HepG2 (cell line): ENCODE measurements around the gene CHN2.

Experiments
- EP300 ChIP-seq, 3 experiments: sonication (generic) in 1 of 3; formaldehyde crosslinking in 1 of 3; IDR thresholded peaks; 2 replicates each; pipeline versions ENCODE4 v1.5.1 to v1.6.1; 2011 to 2020; ENCODE audit warnings: low read depth in 2 of 3, low read length in 2 of 3, borderline replicate concordance in 1 of 3, improper control_type of control experiment in 1 of 3, mild to moderate bottlenecking in 1 of 3, missing genetic modification reagents in 1 of 3, moderate library complexity in 1 of 3
- HNRNPLL ChIP-seq: fragments of 200-400 bp; formaldehyde crosslinking; IDR thresholded peaks from 2 replicates; pipeline ENCODE4 v1.6.1; 2017; ENCODE audit warnings: mild to moderate bottlenecking, low read depth, low read length; ENCODE audit not compliant: poor library complexity, severe bottlenecking
- NFIC ChIP-seq: IDR thresholded peaks from 2 replicates; pipeline ENCODE4 v1.6.1; 2012; ENCODE audit warnings: mild to moderate bottlenecking, low read length, inconsistent platforms
- POLR2AphosphoS5 ChIP-seq: IDR thresholded peaks from 2 replicates; pipeline ENCODE4 v1.6.1; 2012; ENCODE audit warnings: low read depth, low read length
- PPARG ChIP-seq: conservative IDR thresholded peaks from 2 replicates; pipeline ENCODE4 v1.6.1; 2016; ENCODE audit warnings: missing biosample characterization, missing genetic modification reagents
- SATB2 ChIP-seq: sonication (generic); formaldehyde crosslinking; IDR thresholded peaks from 2 replicates; pipeline ENCODE4 v1.5.0; 2020; ENCODE audit warnings: missing genetic modification reagents
- TF ChIP-seq, protein P1 (sequence below), 2 experiments: IDR thresholded peaks; 2 replicates each; pipeline ENCODE4 v1.6.1; 2011 to 2012; ENCODE audit warnings: low read length in 2 of 2, borderline replicate concordance in 1 of 2, low read depth in 1 of 2, mild to moderate bottlenecking in 1 of 2, moderate library complexity in 1 of 2

- TF ChIP-seq POLR2AphosphoS5 (no peak), NFIC (no peak), HNRNPLL (no peak), SATB2 (CRISPR knock-in tag) (no peak), PPARG (CRISPR knock-in tag) (no peak), EP300 (IDR thresholded peaks at IDR 0.05; ENCODE audit: low read depth in 2 of 2, low read length in 2 of 2) (no peak), EP300 (CRISPR knock-in tag; IDR thresholded peaks at IDR 0.05; ENCODE audit: borderline replicate concordance) (no peak)
- TF ChIP-seq, protein P1, sequence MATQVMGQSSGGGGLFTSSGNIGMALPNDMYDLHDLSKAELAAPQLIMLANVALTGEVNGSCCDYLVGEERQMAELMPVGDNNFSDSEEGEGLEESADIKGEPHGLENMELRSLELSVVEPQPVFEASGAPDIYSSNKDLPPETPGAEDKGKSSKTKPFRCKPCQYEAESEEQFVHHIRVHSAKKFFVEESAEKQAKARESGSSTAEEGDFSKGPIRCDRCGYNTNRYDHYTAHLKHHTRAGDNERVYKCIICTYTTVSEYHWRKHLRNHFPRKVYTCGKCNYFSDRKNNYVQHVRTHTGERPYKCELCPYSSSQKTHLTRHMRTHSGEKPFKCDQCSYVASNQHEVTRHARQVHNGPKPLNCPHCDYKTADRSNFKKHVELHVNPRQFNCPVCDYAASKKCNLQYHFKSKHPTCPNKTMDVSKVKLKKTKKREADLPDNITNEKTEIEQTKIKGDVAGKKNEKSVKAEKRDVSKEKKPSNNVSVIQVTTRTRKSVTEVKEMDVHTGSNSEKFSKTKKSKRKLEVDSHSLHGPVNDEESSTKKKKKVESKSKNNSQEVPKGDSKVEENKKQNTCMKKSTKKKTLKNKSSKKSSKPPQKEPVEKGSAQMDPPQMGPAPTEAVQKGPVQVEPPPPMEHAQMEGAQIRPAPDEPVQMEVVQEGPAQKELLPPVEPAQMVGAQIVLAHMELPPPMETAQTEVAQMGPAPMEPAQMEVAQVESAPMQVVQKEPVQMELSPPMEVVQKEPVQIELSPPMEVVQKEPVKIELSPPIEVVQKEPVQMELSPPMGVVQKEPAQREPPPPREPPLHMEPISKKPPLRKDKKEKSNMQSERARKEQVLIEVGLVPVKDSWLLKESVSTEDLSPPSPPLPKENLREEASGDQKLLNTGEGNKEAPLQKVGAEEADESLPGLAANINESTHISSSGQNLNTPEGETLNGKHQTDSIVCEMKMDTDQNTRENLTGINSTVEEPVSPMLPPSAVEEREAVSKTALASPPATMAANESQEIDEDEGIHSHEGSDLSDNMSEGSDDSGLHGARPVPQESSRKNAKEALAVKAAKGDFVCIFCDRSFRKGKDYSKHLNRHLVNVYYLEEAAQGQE (IDR thresholded peaks at IDR 0.05; ENCODE audit: borderline replicate concordance in 1 of 2, low read depth in 1 of 2, low read length in 2 of 2), result no peak
Observed at GRCh38 chr7:29179115-29179514, 15.5 kb upstream of the CHN2 start.
